HepG2 (cell line): ENCODE measurements around the gene PLVAP. TPM values are rescaled to one million over a fixed set of nuclear protein-coding genes. Genes with fewer than 3 reads are reported as not detected.

Experiments
- KAT8 ChIP-seq: IDR thresholded peaks from 2 replicates; pipeline ENCODE4 v1.6.1; 2016; ENCODE audit warnings: missing genetic modification reagents, missing compliant biosample characterization
- KDM5B ChIP-seq: sonication (generic); formaldehyde crosslinking; IDR thresholded peaks from 2 replicates; pipeline ENCODE4 v1.4.0; 2020; ENCODE audit warnings: missing genetic modification reagents, mild to moderate bottlenecking, borderline replicate concordance
- KLF11 ChIP-seq: IDR thresholded peaks from 2 replicates; pipeline ENCODE4 v1.6.1; 2016; ENCODE audit warnings: missing compliant biosample characterization
- MEF2D ChIP-seq: sonication (generic); formaldehyde crosslinking; IDR thresholded peaks from 2 replicates; pipeline ENCODE4 v1.5.1; 2020; ENCODE audit warnings: mild to moderate bottlenecking, missing genetic modification reagents
- NBN ChIP-seq: fragments of 450-650 bp; conservative IDR thresholded peaks from 2 replicates; pipeline ENCODE4 v1.6.1; 2017
- NR2F2 ChIP-seq: IDR thresholded peaks from 2 replicates; pipeline ENCODE4 v1.6.1; 2012; ENCODE audit warnings: low read depth, inconsistent platforms, borderline replicate concordance
- ZBTB20 ChIP-seq: sonication (generic); formaldehyde crosslinking; IDR thresholded peaks from 2 replicates; pipeline ENCODE4 v1.8.1; 2023; ENCODE audit warnings: missing genetic modification reagents, low read depth, mild to moderate bottlenecking, borderline replicate concordance
- ZMAT3 ChIP-seq: sonication (generic); formaldehyde crosslinking; conservative IDR thresholded peaks from 2 replicates; pipeline ENCODE4 v1.7.0; 2021; ENCODE audit warnings: missing genetic modification reagents
- ZNF263 ChIP-seq: sonication (generic); formaldehyde crosslinking; IDR thresholded peaks from 2 replicates; pipeline ENCODE4 v1.4.0; 2020; ENCODE audit warnings: missing genetic modification reagents
- ZNF329 ChIP-seq: sonication (generic); formaldehyde crosslinking; IDR thresholded peaks from 2 replicates; pipeline ENCODE4 v1.9.0; 2021; ENCODE audit warnings: low read depth, mild to moderate bottlenecking, missing genetic modification reagents
- ZNF556 ChIP-seq: sonication (generic); formaldehyde crosslinking; IDR thresholded peaks from 2 replicates; pipeline ENCODE4 v1.4.0; 2020; ENCODE audit warnings: mild to moderate bottlenecking, missing genetic modification reagents, borderline replicate concordance
- ZSCAN31 ChIP-seq: sonication (generic); formaldehyde crosslinking; IDR thresholded peaks from 2 replicates; pipeline ENCODE4 v1.5.0; 2020; ENCODE audit warnings: low read depth, mild to moderate bottlenecking, missing genetic modification reagents
- polyA plus RNA-seq, 8 experiments: library from polyadenylated mRNA; depleted of rRNA in 3 of 8; stranded (reverse) in 7 of 8; unstranded in 1 of 8; fragments of >200 nt; fragmentation: Illumina TruSeq in 4 of 8; extraction: Trizol in 4 of 8; gene quantifications; 2 replicates each; pipeline versions ENCODE4 v1.2.1 to v1.2.3, GENCODE V29; 2011 to 2016; ENCODE audit warnings: low read depth in 4 of 8, missing spikeins in 1 of 8, mixed read lengths in 1 of 8; ENCODE audit not compliant: insufficient read depth in 1 of 8
- total RNA-seq, 5 experiments: library from RNA; depleted of rRNA; stranded (reverse); fragments of >200 nt; fragmentation: Illumina TruSeq; extraction: Trizol; gene quantifications; 2 replicates each; pipeline ENCODE4 v1.2.3, GENCODE V29; 2016; ENCODE audit warnings: low read depth in 1 of 5
- TF ChIP-seq, protein P1 (sequence below): sonication (generic); formaldehyde crosslinking; IDR thresholded peaks from 2 replicates; pipeline ENCODE4 v1.8.0; 2022; ENCODE audit warnings: missing genetic modification reagents, mild to moderate bottlenecking, moderate library complexity, borderline replicate concordance
- TF ChIP-seq, protein P2 (sequence below): IDR thresholded peaks from 2 replicates; pipeline ENCODE4 v1.6.1; 2016; ENCODE audit warnings: low read depth, missing genetic modification reagents, missing compliant biosample characterization
- TF ChIP-seq, protein P3 (sequence below): sonication (generic); formaldehyde crosslinking; IDR thresholded peaks from 2 replicates; pipeline ENCODE4 v1.8.1; 2023; ENCODE audit warnings: mild to moderate bottlenecking, moderate library complexity, missing genetic modification reagents

PLVAP gene
- total and polyA plus RNA-seq, 2 of the 13 experiments (the other 11 are each of a cell fraction or from before 2014, with no cell fraction given): 0.26 TPM; not detected in 1

DNA sequence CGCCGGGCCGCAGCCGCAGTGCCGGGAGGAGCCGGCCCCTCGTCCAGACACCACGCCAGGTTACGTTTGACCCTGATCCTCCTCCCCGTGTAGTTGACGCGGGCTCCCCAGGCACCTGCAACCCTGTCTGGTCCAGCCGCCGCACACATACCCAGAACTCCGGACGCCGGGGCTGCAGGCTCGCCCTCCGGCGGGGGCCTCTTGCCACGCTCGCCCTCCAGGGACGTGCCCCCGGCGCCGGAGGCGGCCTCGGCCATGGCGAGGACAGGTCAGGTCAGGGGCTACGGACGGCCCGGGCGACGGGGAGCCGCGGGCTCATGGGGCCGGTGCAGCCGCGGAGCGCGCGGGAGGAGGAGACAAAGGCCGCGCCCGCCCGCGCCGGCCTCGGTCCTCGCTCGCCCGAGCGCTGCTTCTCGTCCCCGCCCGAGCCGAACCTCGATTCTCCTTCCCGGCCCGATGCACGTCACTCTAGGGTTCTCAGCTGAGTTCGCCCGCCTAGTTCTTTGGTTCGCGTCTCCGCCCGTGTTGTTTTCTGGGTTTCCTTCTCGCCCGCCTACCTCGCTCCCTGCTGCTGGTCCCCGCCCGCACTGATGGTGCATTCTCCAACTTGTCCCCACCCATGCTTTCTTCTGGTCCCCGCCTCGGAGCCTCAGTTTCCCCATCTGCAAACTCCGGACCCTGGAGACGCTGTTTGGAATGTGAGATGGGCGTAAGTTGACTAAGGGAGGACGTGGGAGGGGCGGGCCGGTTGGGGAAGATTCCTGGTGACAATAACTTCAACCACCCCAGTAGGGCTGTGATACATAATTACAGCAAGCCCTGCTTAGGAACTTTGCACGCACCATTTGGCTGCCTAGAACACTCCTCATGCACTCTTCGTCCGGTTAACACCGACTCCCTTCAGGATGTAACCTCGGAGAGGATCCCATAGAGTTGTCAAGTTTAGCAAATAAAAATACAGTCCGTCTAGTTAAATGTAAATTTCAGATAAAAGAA lies 42.4 kb downstream of the PLVAP start, which contains the start of gene ANO8 (continued):
- TF ChIP-seq KAT8 (CRISPR knock-in tag): peak; percentile 76
- TF ChIP-seq ZSCAN31: peak; percentile 84; the same call in 1 of the 2 replicates
- TF ChIP-seq ZMAT3 (CRISPR knock-in tag): peak; percentile 60; the same call in 1 of the 2 replicates
- TF ChIP-seq NR2F2: no peak
- 0 out of 2 replicates have a peak, but pooled peaks have one; percentile 79 for TF ChIP-seq ZNF329 (CRISPR knock-in tag)
- peak; percentile 30; the same call in 1 of the 2 replicates for TF ChIP-seq MEF2D (CRISPR knock-in tag)
- TF ChIP-seq ZNF556 (CRISPR knock-in tag): 0 out of 2 replicates have a peak, but pooled peaks have one; percentile 15
- TF ChIP-seq, protein P1, sequence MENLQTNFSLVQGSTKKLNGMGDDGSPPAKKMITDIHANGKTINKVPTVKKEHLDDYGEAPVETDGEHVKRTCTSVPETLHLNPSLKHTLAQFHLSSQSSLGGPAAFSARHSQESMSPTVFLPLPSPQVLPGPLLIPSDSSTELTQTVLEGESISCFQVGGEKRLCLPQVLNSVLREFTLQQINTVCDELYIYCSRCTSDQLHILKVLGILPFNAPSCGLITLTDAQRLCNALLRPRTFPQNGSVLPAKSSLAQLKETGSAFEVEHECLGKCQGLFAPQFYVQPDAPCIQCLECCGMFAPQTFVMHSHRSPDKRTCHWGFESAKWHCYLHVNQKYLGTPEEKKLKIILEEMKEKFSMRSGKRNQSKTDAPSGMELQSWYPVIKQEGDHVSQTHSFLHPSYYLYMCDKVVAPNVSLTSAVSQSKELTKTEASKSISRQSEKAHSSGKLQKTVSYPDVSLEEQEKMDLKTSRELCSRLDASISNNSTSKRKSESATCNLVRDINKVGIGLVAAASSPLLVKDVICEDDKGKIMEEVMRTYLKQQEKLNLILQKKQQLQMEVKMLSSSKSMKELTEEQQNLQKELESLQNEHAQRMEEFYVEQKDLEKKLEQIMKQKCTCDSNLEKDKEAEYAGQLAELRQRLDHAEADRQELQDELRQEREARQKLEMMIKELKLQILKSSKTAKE (CRISPR knock-in tag): no peak
- TF ChIP-seq ZBTB20 (CRISPR knock-in tag): no peak
- TF ChIP-seq, protein P2, sequence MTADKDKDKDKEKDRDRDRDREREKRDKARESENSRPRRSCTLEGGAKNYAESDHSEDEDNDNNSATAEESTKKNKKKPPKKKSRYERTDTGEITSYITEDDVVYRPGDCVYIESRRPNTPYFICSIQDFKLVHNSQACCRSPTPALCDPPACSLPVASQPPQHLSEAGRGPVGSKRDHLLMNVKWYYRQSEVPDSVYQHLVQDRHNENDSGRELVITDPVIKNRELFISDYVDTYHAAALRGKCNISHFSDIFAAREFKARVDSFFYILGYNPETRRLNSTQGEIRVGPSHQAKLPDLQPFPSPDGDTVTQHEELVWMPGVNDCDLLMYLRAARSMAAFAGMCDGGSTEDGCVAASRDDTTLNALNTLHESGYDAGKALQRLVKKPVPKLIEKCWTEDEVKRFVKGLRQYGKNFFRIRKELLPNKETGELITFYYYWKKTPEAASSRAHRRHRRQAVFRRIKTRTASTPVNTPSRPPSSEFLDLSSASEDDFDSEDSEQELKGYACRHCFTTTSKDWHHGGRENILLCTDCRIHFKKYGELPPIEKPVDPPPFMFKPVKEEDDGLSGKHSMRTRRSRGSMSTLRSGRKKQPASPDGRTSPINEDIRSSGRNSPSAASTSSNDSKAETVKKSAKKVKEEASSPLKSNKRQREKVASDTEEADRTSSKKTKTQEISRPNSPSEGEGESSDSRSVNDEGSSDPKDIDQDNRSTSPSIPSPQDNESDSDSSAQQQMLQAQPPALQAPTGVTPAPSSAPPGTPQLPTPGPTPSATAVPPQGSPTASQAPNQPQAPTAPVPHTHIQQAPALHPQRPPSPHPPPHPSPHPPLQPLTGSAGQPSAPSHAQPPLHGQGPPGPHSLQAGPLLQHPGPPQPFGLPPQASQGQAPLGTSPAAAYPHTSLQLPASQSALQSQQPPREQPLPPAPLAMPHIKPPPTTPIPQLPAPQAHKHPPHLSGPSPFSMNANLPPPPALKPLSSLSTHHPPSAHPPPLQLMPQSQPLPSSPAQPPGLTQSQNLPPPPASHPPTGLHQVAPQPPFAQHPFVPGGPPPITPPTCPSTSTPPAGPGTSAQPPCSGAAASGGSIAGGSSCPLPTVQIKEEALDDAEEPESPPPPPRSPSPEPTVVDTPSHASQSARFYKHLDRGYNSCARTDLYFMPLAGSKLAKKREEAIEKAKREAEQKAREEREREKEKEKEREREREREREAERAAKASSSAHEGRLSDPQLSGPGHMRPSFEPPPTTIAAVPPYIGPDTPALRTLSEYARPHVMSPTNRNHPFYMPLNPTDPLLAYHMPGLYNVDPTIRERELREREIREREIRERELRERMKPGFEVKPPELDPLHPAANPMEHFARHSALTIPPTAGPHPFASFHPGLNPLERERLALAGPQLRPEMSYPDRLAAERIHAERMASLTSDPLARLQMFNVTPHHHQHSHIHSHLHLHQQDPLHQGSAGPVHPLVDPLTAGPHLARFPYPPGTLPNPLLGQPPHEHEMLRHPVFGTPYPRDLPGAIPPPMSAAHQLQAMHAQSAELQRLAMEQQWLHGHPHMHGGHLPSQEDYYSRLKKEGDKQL (CRISPR knock-in tag): no peak
- TF ChIP-seq, protein P3, sequence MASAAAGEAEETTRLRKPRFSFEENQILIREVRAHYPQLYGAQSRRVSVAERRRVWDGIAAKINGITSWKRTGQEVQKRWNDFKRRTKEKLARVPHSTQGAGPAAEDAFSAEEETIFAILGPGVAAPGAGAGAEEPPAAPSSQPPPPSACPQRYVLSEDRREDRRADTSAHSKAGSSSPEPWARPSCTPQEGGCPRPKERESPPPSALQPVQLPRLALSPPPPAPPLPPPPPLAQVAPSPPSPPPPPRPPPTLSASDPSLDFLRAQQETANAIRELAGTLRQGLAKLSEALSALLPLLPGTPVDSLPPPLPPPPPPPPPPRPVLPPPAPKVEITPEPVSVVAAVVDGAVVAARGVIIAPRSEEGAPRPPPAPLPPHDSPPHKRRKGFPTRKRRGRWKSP (CRISPR knock-in tag): 0 out of 2 replicates have a peak, but pooled peaks have one; percentile 62
- peak; percentile 77; the same call in 1 of the 2 replicates for TF ChIP-seq KDM5B (CRISPR knock-in tag)
- 0 out of 2 replicates have a peak, but pooled peaks have one; percentile 25 for TF ChIP-seq KLF11 (CRISPR knock-in tag)
- no peak for TF ChIP-seq NBN
- peak; percentile 48; the same call in 1 of the 2 replicates for TF ChIP-seq ZNF263
